Measurements from ENCODE around the gene PRR20G. TPM values are rescaled to one million over a fixed set of nuclear protein-coding genes. Genes with fewer than 3 reads are reported as not detected.

Gene PRR20G
- total RNA-seq, 2 donors from 2014 or later, result not detected

GRCh38 chr3:127307916-127308315 is 20.1 kb upstream of the PRR20G start:
- Histone ChIP-seq H3K4me1 (ENCODE audit: control insufficient read depth in 1 of 2, low read depth in 2 of 2) (no peaks in the 10 kb centered on the region), H3K36me3 (no peaks in the 10 kb centered on the region), H3K27me3 (replicated peaks; ENCODE audit: insufficient read depth) (no peaks in the 10 kb centered on the region), H3K27ac (no peak overlapping the region), H3K4me3 (no peak overlapping the region), H3K9me3 (no peaks in the 10 kb centered on the region)
- no peak for TF ChIP-seq CTCF (IDR thresholded peaks at IDR 0.05)
- ATAC-seq (ENCODE audit: insufficient number of reproducible peaks, low FRiP score, low read depth) (no peak), DNase-seq (ENCODE audit: low spot score) (no peak)

- H3K9me3 ChIP-seq, result no peaks in the 10 kb centered on the region
- DNase-seq (ENCODE audit: low spot score) (no peak), ATAC-seq (ENCODE audit: insufficient number of reproducible peaks, low FRiP score, low read depth) (no peak)
- H3K4me1 ChIP-seq (ENCODE audit: control insufficient read depth in 1 of 2, low read depth in 2 of 2), result no peaks in the 10 kb centered on the region
- no peaks in the 10 kb centered on the region for H3K36me3 ChIP-seq
- no peak for TF ChIP-seq CTCF (IDR thresholded peaks at IDR 0.05)
- no peak overlapping the region for H3K27ac ChIP-seq
- no peak overlapping the region for H3K4me3 ChIP-seq
- no peaks in the 10 kb centered on the region for H3K27me3 ChIP-seq (replicated peaks; ENCODE audit: insufficient read depth)
These were observed 19.4 kb upstream of the PRR20G start for GRCh38 chr3:127307112-127307835.

GRCh38 chr3:127306361-127307111 is 18.7 kb upstream of the PRR20G start:
- no peaks in the 10 kb centered on the region for H3K9me3 ChIP-seq
- H3K27me3 ChIP-seq (replicated peaks; ENCODE audit: insufficient read depth), result no peaks in the 10 kb centered on the region
- no peaks in the 10 kb centered on the region for H3K4me1 ChIP-seq (ENCODE audit: control insufficient read depth in 1 of 2, low read depth in 2 of 2)
- DNase-seq (ENCODE audit: low spot score) (no peak), ATAC-seq (ENCODE audit: insufficient number of reproducible peaks, low FRiP score, low read depth) (no peak)
- no peak overlapping the region for H3K27ac ChIP-seq
- no peaks in the 10 kb centered on the region for H3K36me3 ChIP-seq
- H3K4me3 ChIP-seq, result no peak overlapping the region
- TF ChIP-seq CTCF (IDR thresholded peaks at IDR 0.05), result no peak

GRCh38 chr3:127305499-127306060 is 17.7 kb upstream of the PRR20G start:
- DNase-seq (ENCODE audit: low spot score), result no peak
- H3K4me3 ChIP-seq, result no peak overlapping the region
- H3K4me1 ChIP-seq (ENCODE audit: control insufficient read depth in 1 of 2, low read depth in 2 of 2), result no peaks in the 10 kb centered on the region
- no peaks in the 10 kb centered on the region for H3K9me3 ChIP-seq
- no peak overlapping the region for H3K27ac ChIP-seq
- no peaks in the 10 kb centered on the region for H3K36me3 ChIP-seq
- TF ChIP-seq CTCF (IDR thresholded peaks at IDR 0.05), result no peak
- H3K27me3 ChIP-seq (replicated peaks; ENCODE audit: insufficient read depth), result no peaks in the 10 kb centered on the region
- no peak for ATAC-seq (ENCODE audit: insufficient number of reproducible peaks, low FRiP score, low read depth)

GRCh38 chr3:127304121-127304744 is 16.4 kb upstream of the PRR20G start:
- TF ChIP-seq CTCF (IDR thresholded peaks at IDR 0.05), result no peak
- ATAC-seq (ENCODE audit: insufficient number of reproducible peaks, low FRiP score, low read depth) (no peak), DNase-seq (ENCODE audit: low spot score) (no peak)
- Histone ChIP-seq H3K4me1 (ENCODE audit: control insufficient read depth in 1 of 2, low read depth in 2 of 2) (no peaks in the 10 kb centered on the region), H3K36me3 (no peaks in the 10 kb centered on the region), H3K9me3 (no peaks in the 10 kb centered on the region), H3K27me3 (replicated peaks; ENCODE audit: insufficient read depth) (no peaks in the 10 kb centered on the region), H3K4me3 (no peak overlapping the region), H3K27ac (no peak overlapping the region)
